DOHH2 (cell line): ENCODE results near the gene TRERF1.

Source experiments
- EZH2phosphoT487 ChIP-seq: fragments of 200-600 bp; sonication (generic); IDR thresholded peaks from 2 replicates; pipeline ENCODE4 v1.6.1; 2017; ENCODE audit warnings: borderline replicate concordance, mild to moderate bottlenecking, antibody characterized with exemption, low read length, moderate library complexity, mixed read lengths
- TF ChIP-seq, protein P1 (sequence below): fragments of 200-600 bp; sonication (generic); IDR thresholded peaks from one replicate; pipeline ENCODE4 v1.5.1; 2014; ENCODE audit warnings: antibody characterized with exemption, mild to moderate bottlenecking, low read depth, low read length; ENCODE audit not compliant: poor library complexity, severe bottlenecking

DNA sequence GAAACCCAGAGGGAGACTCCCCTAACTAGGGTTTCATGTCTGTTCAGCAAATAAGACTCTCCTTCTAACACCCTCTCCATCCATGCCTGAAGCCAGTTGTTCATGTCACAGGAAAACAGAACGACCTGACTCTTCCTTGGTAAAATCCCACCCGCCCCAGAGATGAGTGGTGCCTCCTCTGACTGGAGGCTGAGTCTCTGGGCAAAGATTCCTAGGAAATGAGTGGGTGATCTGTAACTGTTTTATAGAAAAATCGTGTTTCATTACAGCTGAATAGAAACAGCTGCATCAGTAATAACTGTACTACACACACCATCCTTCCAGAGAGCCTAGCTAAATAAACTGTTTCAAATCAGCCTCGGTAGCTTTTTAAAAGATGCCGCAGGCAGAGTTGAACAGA lies 196.7 kb downstream of the TRERF1 start:
- TF ChIP-seq, protein P1, sequence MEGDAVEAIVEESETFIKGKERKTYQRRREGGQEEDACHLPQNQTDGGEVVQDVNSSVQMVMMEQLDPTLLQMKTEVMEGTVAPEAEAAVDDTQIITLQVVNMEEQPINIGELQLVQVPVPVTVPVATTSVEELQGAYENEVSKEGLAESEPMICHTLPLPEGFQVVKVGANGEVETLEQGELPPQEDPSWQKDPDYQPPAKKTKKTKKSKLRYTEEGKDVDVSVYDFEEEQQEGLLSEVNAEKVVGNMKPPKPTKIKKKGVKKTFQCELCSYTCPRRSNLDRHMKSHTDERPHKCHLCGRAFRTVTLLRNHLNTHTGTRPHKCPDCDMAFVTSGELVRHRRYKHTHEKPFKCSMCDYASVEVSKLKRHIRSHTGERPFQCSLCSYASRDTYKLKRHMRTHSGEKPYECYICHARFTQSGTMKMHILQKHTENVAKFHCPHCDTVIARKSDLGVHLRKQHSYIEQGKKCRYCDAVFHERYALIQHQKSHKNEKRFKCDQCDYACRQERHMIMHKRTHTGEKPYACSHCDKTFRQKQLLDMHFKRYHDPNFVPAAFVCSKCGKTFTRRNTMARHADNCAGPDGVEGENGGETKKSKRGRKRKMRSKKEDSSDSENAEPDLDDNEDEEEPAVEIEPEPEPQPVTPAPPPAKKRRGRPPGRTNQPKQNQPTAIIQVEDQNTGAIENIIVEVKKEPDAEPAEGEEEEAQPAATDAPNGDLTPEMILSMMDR, result no peak
- no peak for TF ChIP-seq EZH2phosphoT487
